ENCODE data around the gene ATP8A2. TPM values are rescaled to one million over a fixed set of nuclear protein-coding genes. Genes with fewer than 3 reads are reported as not detected.

ATP8A2 gene
- total RNA-seq, 1 experiment from 2014 or later, result not detected

DNA sequence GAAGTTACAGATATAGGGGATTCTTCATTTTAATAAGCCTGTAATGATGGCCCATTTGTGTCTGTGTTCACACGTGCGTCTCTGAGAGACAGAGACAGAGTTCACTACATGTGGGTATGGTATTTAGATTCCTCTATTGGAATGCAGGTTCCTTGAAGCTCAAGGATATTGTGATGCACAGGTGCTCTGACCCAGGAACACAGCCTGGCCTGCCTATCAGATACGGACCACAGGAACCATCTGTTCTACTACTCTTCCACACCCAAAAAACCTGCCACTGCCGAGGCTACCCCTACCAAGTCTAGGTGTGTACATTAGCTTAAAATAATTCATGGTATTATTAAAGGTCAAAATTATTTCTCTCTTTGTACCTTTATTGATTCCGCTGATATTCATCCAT, 289.2 kb downstream of the ATP8A2 start:
- peak; percentile 65 for DNase-seq (ENCODE audit: low spot score)
- in situ Hi-C loops (cut with HindIII; ENCODE audit: low sequenced_read_pairs), result no loop called here

DNA sequence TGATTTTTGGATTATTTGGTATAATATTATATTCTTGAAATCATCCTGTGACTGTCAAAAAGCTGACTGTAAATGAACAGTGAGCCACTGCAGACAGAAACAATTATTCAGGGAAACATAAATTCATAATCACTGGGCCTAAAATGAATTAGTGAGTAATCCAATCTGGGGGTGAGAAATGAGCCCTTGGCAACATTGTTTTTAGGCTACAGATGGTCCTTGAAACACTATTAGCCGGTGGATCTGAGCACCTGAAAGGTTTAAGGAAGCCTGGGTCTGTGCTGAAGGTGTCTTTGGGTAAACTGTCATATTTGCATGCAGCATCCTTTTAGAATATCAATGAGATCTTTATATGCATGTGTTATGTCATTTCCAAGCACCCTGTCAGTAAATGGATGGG, 290.7 kb downstream of the ATP8A2 start:
- in situ Hi-C loops (cut with HindIII; ENCODE audit: low sequenced_read_pairs), result no loop called here
- DNase-seq (ENCODE audit: low spot score), result peak; percentile 70

DNA sequence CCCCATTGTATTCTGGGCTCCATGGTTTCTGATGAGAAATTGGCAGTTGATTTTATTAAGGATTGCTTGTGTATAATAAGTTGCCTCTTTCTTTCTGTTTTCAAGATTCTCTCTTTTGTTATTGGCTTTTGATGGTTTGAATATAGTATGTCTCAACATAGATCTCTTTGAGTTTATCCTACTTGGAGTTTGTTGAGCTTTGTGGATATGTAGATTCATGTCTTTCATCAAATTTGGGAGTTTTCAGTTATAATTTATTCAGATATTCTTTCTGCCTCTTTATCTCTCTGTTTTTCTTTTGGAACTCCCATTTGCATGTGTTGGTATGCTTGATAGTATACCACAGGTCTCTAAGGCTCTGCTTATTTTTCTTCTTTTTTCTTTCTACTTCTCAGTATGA, 296.6 kb downstream of the ATP8A2 start:
- in situ Hi-C loops (cut with HindIII; ENCODE audit: low sequenced_read_pairs), result no loop called here
- no peak for DNase-seq (ENCODE audit: low spot score)

DNA sequence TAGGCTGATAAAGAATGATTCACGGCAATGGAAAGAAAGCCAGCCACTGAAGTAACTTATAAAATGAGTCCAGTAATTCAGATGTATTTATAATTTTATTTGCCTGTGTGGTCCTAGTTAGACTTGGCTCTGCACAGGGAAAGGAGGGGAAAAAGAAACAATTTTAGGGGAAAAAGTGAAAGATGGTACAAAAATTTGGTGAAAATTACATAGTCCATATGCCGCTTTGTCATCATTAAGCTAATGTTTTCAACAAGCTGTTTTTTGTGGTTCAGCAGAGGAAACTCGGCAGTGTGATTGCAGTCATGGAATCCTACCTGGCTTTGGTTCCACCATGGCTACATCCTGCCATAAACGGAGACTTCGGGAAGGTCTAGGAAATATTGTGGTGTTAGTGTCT, 301.9 kb downstream of the ATP8A2 start:
- no peak for DNase-seq (ENCODE audit: low spot score)
- in situ Hi-C loops (cut with HindIII; ENCODE audit: low sequenced_read_pairs), result no loop called here

DNA sequence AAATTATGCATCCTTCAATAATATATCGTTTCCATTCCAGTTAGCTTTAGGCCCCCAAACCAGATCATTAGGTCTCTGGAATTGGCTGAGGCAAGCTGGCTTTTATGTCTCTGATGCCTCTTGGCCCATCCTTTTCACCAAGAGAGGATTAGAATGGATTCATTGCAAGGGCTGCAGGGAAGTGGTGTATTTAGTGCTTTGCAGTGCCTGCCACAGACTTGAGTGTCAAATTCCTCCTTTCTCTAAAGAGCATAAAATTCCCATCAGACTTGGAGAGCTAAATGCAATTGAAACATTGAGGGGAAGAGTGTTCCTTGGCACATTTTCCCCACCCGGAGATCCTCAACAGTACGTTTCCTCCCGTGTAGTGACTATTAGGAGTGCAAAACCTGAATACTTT, 302.6 kb downstream of the ATP8A2 start:
- in situ Hi-C loops (cut with HindIII; ENCODE audit: low sequenced_read_pairs), result no loop called here
- DNase-seq (ENCODE audit: low spot score), result no peak

DNA sequence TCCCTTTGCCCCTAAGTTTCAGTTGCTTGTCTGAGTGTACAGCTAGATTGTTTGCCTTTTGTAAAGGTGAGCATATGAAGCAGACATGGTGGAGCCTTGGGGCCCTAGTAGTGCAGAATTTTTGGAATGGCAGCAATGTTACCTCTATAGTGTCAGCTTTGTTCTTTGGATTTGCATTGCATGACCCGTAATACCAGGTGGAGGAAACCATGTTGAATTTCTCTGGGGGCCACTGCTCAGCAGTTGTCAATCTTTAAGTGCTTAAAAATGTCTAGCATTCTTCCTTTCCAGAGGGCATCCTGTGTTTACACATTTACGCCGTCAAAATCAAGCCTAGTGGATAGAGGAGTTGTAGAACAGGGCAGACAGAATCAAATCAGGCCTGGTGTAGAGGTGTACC, 303.3 kb downstream of the ATP8A2 start:
- in situ Hi-C loops (cut with HindIII; ENCODE audit: low sequenced_read_pairs), result no loop called here
- no peak for DNase-seq (ENCODE audit: low spot score)

DNA sequence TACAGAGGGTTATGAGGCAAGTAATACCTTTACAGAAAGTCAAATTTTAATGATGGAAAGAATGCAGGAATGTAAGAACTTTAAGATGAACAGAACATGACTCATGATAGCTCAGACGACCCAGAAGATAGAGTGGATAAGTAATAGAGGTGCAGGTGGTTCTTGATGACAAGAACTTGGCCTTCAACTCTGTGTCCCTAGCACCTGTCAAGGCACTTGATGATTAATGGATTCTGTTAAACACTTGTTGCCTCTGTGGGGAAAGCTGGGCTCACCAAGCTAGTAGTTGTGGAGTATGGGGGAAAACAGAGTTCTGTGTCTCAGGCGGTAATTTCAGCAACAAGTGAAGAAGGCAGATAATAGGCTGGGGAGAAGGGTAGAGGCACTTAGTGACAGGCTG, 306.2 kb downstream of the ATP8A2 start:
- in situ Hi-C loops (cut with HindIII; ENCODE audit: low sequenced_read_pairs), result no loop called here
- no peak for DNase-seq (ENCODE audit: low spot score)

DNA sequence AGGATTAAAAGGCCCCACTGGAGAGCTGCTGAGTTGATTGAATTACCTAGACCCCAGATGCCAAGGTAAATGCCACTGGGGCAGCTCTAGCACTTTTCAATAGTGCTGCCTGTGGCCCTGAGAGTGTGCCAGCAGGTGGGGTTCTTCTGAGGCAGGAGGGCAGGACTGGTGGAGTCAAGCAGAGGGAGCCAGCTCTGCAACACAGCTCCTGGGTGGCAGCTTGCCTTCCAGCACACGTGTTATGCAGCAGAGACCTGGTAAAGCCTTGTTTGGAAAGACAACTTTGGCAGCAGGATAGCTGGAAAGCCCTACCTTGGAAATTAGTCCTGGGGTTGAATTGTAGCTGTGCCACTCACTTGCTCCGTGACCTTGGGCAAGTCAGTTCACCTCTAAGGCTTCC, 306.6 kb downstream of the ATP8A2 start:
- no peak for DNase-seq (ENCODE audit: low spot score)

DNA sequence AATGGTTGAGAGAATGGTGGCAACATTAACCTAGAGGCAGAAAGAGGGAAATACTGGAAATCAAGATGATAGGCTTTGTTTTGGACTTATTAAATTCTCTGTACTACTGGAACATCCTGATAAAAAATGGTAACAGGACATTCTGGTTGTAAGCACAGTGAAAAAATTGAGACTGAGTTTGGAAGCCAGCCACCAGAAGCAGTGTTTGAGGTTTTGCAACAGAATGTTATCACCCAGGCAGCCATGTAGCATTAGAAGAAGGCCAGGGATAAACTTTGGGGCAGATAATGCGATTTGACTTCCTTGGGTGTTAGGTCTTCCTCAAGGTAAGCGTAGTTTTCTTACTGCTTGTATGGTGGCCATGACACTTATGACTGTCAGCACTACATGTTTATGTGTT, 307.4 kb downstream of the ATP8A2 start:
- in situ Hi-C loops (cut with HindIII; ENCODE audit: low sequenced_read_pairs), result no loop called here
- no peak for DNase-seq (ENCODE audit: low spot score)

More for the DNA sequence above, 306.6 kb downstream of the ATP8A2 start:
- in situ Hi-C loops (cut with HindIII; ENCODE audit: low sequenced_read_pairs), result no loop called here

DNA sequence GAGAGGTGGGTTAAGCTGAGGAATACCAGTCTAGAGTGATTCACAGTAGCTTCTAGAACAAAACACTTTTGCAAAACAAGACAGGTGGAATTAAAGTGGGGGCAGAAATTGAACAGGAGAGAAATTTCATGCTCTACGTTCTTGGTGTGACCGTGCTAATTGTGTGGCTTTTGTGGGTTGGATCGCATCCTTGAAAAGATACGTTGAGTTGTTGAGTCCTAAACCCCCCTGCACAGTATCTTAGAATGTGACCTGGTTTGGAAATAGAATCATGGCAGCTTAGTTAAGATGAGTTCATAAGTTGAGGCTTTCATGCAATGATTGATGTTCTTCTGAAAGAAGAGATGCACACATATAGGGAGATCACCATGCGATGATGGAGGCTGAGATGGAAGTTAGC, 308.2 kb downstream of the ATP8A2 start:
- no peak for DNase-seq (ENCODE audit: low spot score)
- in situ Hi-C loops (cut with HindIII; ENCODE audit: low sequenced_read_pairs), result no loop called here

DNA sequence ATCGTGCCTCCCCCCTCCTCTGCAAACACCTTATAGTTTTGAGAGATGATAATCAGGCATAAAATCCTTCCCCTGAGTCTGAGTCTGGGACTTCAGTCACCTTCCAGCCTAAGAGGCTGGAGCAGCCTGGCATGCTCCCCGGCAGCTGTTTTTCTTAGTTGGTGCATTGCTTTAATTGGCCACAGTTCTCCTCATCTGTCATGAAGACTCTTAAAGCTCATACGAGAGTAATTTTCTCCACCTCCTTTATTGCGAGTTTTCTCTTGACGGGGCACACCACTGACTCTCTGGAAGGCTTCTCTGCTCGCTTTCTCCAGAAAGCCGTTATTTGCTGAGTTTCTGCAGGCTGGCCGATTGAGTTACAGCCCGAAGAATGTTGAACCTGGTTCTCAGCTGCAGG, 310.5 kb downstream of the ATP8A2 start:
- in situ Hi-C loops (cut with HindIII; ENCODE audit: low sequenced_read_pairs), result no loop called here
- no peak for DNase-seq (ENCODE audit: low spot score)

DNA sequence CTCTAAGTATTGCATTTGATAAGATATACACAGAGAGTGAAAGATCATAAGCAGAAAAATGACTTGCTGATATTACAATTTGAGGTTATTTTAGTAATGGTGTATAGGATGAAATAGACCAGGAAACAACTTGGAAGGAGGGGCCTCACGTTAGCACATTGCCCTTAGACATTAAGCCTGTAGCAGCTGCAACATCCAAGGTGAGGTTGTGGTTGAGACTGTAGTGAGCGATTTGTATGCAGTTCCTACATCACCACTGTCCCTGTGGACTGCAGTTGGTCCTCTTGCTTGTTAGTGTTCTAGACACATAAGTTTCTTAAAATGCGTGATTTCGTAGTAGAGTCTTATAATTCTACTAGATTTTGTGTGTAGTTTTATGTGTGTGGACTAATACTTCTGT, 311.3 kb downstream of the ATP8A2 start:
- no peak for DNase-seq (ENCODE audit: low spot score)
- in situ Hi-C loops (cut with HindIII; ENCODE audit: low sequenced_read_pairs), result no loop called here

DNA sequence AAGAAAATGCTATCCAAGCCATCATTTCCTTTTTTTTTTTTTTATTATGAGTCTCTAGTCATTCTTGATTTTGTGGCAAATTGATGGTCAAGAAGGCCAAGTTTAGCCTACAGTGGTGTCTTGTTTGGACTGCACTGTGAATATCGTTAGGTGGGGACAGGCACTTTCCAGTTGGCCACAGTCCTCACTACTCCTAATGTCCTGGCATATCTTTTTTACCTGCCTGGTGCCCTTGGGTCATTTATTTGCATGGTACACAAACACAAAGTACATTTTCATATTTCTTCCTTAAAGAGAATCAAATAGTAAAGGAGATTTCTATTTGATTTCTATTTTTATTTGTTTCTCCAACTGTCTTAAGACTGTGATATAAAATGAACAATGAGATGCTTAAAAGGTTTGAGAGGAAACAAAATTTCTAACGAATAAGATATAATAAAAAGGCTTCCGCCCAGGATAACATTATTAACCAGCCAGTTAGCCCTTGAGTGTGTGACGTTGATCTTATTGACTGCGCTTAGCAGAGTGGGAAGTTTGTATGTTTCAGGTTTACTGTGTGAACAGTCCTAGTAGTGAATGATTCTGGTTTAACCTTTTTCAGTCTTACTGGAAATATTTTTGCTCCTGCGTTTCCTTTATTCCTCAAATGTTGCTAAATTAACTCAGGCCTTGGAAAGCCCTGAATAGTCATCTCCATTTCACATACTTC, 312.0 kb downstream of the ATP8A2 start:
- no peak for DNase-seq (ENCODE audit: low spot score)
- in situ Hi-C loops (cut with HindIII; ENCODE audit: low sequenced_read_pairs), result no loop called here

DNA sequence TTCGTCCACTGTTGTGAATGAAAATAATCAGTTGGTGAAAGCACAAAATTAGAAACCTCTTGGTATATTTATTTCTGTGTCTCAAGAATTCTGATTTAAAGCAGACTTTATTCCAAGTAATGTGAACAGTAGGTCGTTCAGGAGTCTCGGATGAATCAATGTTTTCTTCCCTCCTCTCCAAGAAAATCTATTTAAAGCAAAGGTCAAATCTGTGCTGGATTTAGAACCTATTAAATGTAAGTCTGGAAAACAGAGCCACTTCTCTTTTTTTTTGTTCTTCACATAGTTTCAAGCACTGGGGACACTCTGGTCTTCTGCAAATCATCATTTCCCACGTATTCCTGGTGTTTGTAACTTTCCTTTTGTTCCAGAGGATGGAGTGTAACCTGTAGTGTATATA, 312.7 kb downstream of the ATP8A2 start:
- in situ Hi-C loops (cut with HindIII; ENCODE audit: low sequenced_read_pairs), result no loop called here

DNA sequence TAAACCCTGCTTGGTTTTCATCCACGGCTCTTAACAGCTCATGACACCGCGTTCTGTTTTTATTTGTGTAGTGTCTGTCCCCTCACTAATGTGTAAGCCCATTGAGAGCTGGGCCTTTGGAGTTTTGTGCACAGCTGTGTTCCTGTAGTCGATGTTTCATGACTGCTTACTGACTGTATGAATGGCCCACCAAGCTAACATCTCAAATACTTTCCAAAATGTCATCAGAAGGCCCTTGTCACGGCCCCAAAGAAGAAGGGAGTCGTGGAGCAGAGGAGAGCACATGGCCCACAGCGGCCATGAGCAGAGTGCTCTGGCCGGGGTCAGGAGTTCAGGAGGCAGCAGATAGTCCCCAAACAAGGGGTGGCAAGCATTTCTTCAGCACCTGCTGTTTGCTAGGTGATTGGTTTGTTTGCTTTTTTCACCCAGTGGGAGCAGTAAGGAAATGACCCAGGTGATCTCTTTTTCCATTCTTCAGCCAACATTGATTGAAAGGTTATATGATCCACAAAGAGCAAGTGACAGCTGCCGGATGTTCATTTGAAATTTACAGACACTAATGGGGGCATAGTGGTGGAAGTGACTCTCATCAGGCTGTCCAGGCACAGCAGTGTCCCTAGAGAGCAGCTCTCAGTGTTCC, 315.2 kb downstream of the ATP8A2 start:
- no peak for DNase-seq (ENCODE audit: low spot score)
- in situ Hi-C loops (cut with HindIII; ENCODE audit: low sequenced_read_pairs), result no loop called here

More for the DNA sequence above, 312.7 kb downstream of the ATP8A2 start:
- DNase-seq (ENCODE audit: low spot score), result no peak

DNA sequence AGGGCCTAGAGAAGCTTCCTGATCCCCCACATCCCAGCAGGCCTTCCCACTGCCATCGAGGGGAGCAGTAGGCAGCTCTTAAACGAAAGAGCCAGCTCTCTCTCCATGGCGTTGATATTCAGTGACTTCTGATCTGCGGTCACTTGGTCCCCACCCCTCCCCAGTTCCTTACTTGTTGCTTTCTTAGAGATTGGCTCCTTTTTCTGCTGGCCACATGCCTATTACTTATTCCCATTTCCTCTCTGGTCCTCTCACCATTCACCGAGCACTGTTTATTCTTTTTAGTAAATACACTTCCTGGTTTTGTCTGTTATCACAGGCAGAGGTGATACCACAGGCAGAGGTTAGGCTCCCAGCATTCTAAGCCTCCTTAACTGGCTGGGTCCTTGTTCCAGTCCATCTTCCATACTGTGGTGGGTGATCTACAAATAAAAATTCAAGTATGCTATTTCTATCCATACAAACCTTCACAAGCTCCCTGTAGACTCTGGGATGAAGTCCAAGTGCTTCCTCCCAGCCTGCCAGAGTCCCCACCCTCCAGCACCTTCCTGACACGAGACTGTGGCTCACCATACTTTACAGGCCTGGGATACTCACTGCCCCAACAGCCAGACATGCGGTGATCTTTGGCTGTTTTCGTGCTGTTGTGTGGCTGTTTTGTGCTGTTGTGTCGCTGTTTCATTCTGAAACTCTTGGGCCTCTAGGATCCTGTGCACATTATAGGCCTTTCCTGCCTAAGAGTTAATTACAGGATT, 315.9 kb downstream of the ATP8A2 start:
- in situ Hi-C loops (cut with HindIII; ENCODE audit: low sequenced_read_pairs), result no loop called here
- peak; percentile 85 for DNase-seq (ENCODE audit: low spot score)

DNA sequence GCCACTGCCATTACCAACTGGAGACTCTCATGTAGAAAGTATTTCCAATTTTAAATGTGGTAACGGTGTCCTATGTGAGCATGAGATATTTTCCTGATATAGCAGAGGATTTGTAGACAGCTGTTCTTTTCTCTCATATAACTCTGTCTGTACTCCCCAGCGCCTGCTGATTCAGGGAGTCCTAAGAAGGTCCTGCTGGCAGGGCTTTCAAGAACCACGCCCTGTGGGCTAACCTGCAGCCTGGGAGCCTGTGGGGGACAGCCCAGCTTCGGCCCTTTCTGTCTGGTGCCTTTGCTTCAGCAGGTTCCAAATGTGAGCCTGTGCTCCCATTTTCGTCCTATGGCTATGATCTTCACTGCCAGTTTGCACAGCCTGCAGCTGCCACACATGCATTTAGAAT, 316.8 kb downstream of the ATP8A2 start:
- DNase-seq (ENCODE audit: low spot score), result no peak
- in situ Hi-C loops (cut with HindIII; ENCODE audit: low sequenced_read_pairs), result no loop called here

DNA sequence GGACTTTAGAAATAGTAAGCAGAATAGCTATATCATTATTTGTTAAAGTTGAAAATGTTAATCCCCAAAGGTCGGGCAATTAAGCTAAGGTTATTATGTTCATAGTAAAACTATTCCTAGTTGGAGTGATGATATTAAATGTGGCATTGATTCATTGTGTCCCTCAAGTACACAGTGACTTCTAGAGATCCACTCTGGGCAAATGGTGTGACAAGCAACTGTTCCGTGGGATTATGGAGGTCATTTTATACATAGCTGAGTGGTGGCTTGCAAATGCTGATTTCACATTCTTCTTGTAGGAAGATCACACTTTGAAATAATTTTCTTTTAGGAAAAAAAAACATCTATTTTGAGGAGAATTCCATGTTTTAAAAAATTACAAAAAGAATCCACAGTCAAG, 317.8 kb downstream of the ATP8A2 start:
- in situ Hi-C loops (cut with HindIII; ENCODE audit: low sequenced_read_pairs), result no loop called here
- no peak for DNase-seq (ENCODE audit: low spot score)

DNA sequence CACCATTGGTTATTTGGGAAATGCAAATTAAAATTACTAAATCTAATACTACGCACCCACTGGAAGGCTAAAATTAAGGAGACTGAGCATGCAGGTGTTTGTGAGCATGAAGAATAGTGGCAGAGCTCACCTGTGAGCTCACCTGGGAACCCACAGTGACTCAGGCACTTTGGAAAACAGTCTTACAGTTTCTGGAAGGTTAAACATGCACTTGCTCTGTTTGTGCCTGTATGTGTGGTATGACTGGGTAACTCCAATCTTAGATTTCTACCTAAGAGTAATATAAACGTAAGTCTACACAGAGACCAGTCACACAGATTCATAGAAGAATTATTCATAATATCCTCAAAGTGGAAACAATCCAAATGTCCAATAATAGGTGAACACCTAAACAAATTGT, 318.8 kb downstream of the ATP8A2 start:
- in situ Hi-C loops (cut with HindIII; ENCODE audit: low sequenced_read_pairs), result no loop called here
- no peak for DNase-seq (ENCODE audit: low spot score)

DNA sequence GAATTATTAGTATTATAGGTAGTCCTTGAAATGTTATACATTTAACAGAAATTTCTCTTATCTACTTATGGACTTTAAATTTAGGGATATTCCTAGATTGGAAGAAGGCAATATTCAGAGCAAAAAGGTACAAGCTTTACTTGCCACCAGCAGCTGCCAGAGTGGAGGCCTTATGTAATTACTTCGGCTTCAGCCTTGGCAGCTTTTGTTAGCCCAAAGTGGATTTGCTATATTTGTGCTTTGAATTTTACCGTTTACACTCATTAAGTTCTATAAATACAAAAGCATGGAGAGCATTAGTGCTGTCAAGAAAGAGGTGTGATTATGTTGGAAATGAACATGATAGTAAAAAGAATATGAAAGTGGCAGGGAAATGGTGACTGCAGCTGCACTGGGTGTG, 319.9 kb downstream of the ATP8A2 start:
- peak; percentile 76 for DNase-seq (ENCODE audit: low spot score)
- in situ Hi-C loops (cut with HindIII; ENCODE audit: low sequenced_read_pairs), result no loop called here
